Mesenchymal stem cell (in vitro differentiated cells and primary cell): ENCODE data around the gene GDPGP1.

Experiments used
- DNase-seq: peaks from one replicate; pipeline ENCODE4 v3.0.0-alpha.2; 2013
- H2AFZ ChIP-seq: one replicate; pipeline ENCODE4 v1.6.1; 2013; ENCODE audit warnings: low read depth, mild to moderate bottlenecking, control low read depth, inconsistent platforms, low read length, moderate library complexity
- H2AK5ac ChIP-seq: 2 replicates; pipeline ENCODE4 v1.6.1; 2013; ENCODE audit warnings: low read length, moderate library complexity, mild to moderate bottlenecking, inconsistent platforms; ENCODE audit not compliant: severe bottlenecking
- H2BK120ac ChIP-seq: one replicate; pipeline ENCODE4 v1.6.1; 2013; ENCODE audit warnings: low read depth, mild to moderate bottlenecking, inconsistent platforms, low read length, moderate library complexity
- H2BK12ac ChIP-seq, 2 experiments: one replicate each; pipeline ENCODE4 v1.6.1; 2013; ENCODE audit warnings: inconsistent platforms in 2 of 2, low read length in 2 of 2, mild to moderate bottlenecking in 2 of 2, moderate library complexity in 2 of 2, control low read depth in 1 of 2
- H2BK15ac ChIP-seq: one replicate; pipeline ENCODE4 v1.6.1; 2013; ENCODE audit warnings: mild to moderate bottlenecking, low read depth, inconsistent platforms; ENCODE audit not compliant: poor library complexity, severe bottlenecking
- H2BK5ac ChIP-seq: 2 replicates; pipeline ENCODE4 v1.6.1; 2013; ENCODE audit warnings: low read depth, mild to moderate bottlenecking, low read length, control low read depth, inconsistent platforms; ENCODE audit not compliant: poor library complexity, severe bottlenecking
- H3K14ac ChIP-seq, 2 experiments: one replicate each; pipeline ENCODE4 v1.6.1; 2013; ENCODE audit warnings: inconsistent platforms in 2 of 2, low read length in 2 of 2, control low read depth in 1 of 2, mild to moderate bottlenecking in 1 of 2, moderate library complexity in 1 of 2
- H3K18ac ChIP-seq, 2 experiments: one replicate each; pipeline ENCODE4 v1.6.1; 2013; ENCODE audit warnings: inconsistent platforms in 2 of 2, low read length in 2 of 2, control low read depth in 1 of 2, low read depth in 1 of 2, mild to moderate bottlenecking in 1 of 2
- H3K23ac ChIP-seq, 2 experiments: one replicate each; pipeline ENCODE4 v1.6.1; 2013; ENCODE audit warnings: inconsistent platforms in 2 of 2, low read length in 2 of 2, mild to moderate bottlenecking in 2 of 2, moderate library complexity in 2 of 2, control low read depth in 1 of 2
- H3K27ac ChIP-seq: 2 replicates; pipeline ENCODE4 v1.5.1; 2013; ENCODE audit warnings: mild to moderate bottlenecking, moderate library complexity, low read length, control low read depth, inconsistent platforms; ENCODE audit not compliant: poor library complexity, severe bottlenecking
- H3K27me3 ChIP-seq, 2 experiments: 2 replicates each; pipeline versions ENCODE4 v1.6.1 to v1.7.0; 2013; ENCODE audit warnings: low read length in 2 of 2, mild to moderate bottlenecking in 2 of 2, moderate library complexity in 2 of 2, control low read depth in 1 of 2, inconsistent platforms in 1 of 2; ENCODE audit not compliant: control insufficient read depth in 1 of 2, insufficient read depth in 1 of 2
- H3K36me3 ChIP-seq, 2 experiments: 2 replicates each; pipeline versions ENCODE4 v1.6.1 to v1.7.0; 2013; ENCODE audit warnings: low read length in 2 of 2, control low read depth in 1 of 2, inconsistent platforms in 1 of 2, low read depth in 1 of 2, mild to moderate bottlenecking in 1 of 2; ENCODE audit not compliant: insufficient read depth in 2 of 2, control insufficient read depth in 1 of 2
- H3K4ac ChIP-seq, 2 experiments: one replicate each; pipeline ENCODE4 v1.6.1; 2013; ENCODE audit warnings: inconsistent platforms in 2 of 2, low read length in 2 of 2, mild to moderate bottlenecking in 2 of 2, moderate library complexity in 2 of 2, control low read depth in 1 of 2, low read depth in 1 of 2
- H3K4me1 ChIP-seq: 2 replicates; pipeline ENCODE4 v1.6.1; 2013; ENCODE audit warnings: low read depth, low read length, control low read depth; ENCODE audit not compliant: control insufficient read depth, insufficient read depth
- H3K4me2 ChIP-seq: 2 replicates; pipeline ENCODE4 v1.6.1; 2013; ENCODE audit warnings: low read length, mild to moderate bottlenecking, inconsistent platforms; ENCODE audit not compliant: poor library complexity, severe bottlenecking
- H3K4me3 ChIP-seq, 2 experiments: 2 replicates each; pipeline versions ENCODE4 v1.5.1 to v1.7.0; 2013; ENCODE audit warnings: low read length in 2 of 2, mild to moderate bottlenecking in 2 of 2, control low read depth in 1 of 2, low read depth in 1 of 2; ENCODE audit not compliant: insufficient read depth in 1 of 2
- H3K79me1 ChIP-seq: replicated peaks from 2 replicates; pipeline ENCODE4 v1.6.1; 2013; ENCODE audit warnings: mild to moderate bottlenecking, control low read depth, low read length, inconsistent platforms; ENCODE audit not compliant: poor library complexity, severe bottlenecking
- H3K9ac ChIP-seq: 2 replicates; pipeline ENCODE4 v1.7.0; 2013; ENCODE audit warnings: mild to moderate bottlenecking, low read length, moderate library complexity
- H3K9me3 ChIP-seq: 2 replicates; pipeline ENCODE4 v1.7.0; 2013; ENCODE audit warnings: mild to moderate bottlenecking, low read length; ENCODE audit not compliant: control insufficient read depth
- H4K8ac ChIP-seq: one replicate; pipeline ENCODE4 v1.6.1; 2013; ENCODE audit warnings: inconsistent platforms, mild to moderate bottlenecking, low read length, moderate library complexity
- H4K91ac ChIP-seq: one replicate; pipeline ENCODE4 v1.6.1; 2013; ENCODE audit warnings: mild to moderate bottlenecking, low read length, inconsistent platforms
- WGBS: methylation state at CpG from one replicate; pipeline ENCODE4 v1.1.7; 2013; ENCODE audit warnings: mixed read lengths; 5-methylcytosine and 5-hydroxymethylcytosine counted together

Gene GDPGP1

GRCh38 chr15:90225047-90225446 lies 9.0 kb upstream of the GDPGP1 start:
- Histone ChIP-seq H3K27ac (no peak overlapping the region), H2AK5ac (no peak overlapping the region), H3K14ac (no peak overlapping the region), H3K18ac (no peak overlapping the region), H4K8ac (no peak overlapping the region), H3K4me1 (peaks cover 19% of the 10 kb centered on the region), H3K4ac (no peak overlapping the region), H3K9me3 (no peaks in the 10 kb centered on the region), H3K27me3 (no peaks in the 10 kb centered on the region), H4K91ac (peak overlapping the region; percentile 18), H3K4me3 (no peak overlapping the region), H2BK12ac (no peak overlapping the region), H2AFZ (no peak overlapping the region), H2BK5ac (no peak overlapping the region), H2BK15ac (no peak overlapping the region), H3K36me3 (peaks cover 63 to 69% of the 10 kb centered on the region in 2 experiments), H2BK120ac (no peak overlapping the region), H3K79me1 (peaks cover 16% of the 10 kb centered on the region), H3K23ac (no peak overlapping the region), H3K4me2 (no peak overlapping the region), H3K9ac (no peak overlapping the region)
- DNase-seq: no peak
- 96% methylated on average over 17 of the region's 17 CpGs for WGBS

GRCh38 chr15:90225504-90226234 lies 8.3 kb upstream of the GDPGP1 start:
- 90% methylated on average over 14 of the region's 18 CpGs for WGBS
- Histone ChIP-seq H3K36me3 (peaks cover 67 to 75% of the 10 kb centered on the region in 2 experiments), H3K4me3 (no peak overlapping the region), H4K8ac (no peak overlapping the region), H3K27me3 (no peaks in the 10 kb centered on the region), H3K23ac (no peak overlapping the region), H3K27ac (no peak overlapping the region), H3K4me2 (no peak overlapping the region), H2AFZ (no peak overlapping the region), H3K4ac (no peak overlapping the region), H2AK5ac (no peak overlapping the region), H4K91ac (no peak overlapping the region), H3K14ac (no peak overlapping the region), H2BK12ac (no peak overlapping the region), H3K79me1 (peaks cover 16% of the 10 kb centered on the region), H2BK5ac (no peak overlapping the region), H2BK15ac (no peak overlapping the region), H3K4me1 (peaks cover 19% of the 10 kb centered on the region), H3K18ac (no peak overlapping the region), H2BK120ac (no peak overlapping the region), H3K9me3 (no peaks in the 10 kb centered on the region), H3K9ac (no peak overlapping the region)
- DNase-seq: no peak

- Histone ChIP-seq H3K23ac (no peak overlapping the region), H3K9ac (no peak overlapping the region), H4K91ac (no peak overlapping the region), H2AFZ (no peak overlapping the region), H2BK5ac (no peak overlapping the region), H4K8ac (no peak overlapping the region), H3K4me2 (no peak overlapping the region), H2BK12ac (no peak overlapping the region), H3K27ac (no peak overlapping the region), H2BK15ac (no peak overlapping the region), H3K27me3 (no peaks in the 10 kb centered on the region), H3K4me1 (peaks cover 15% of the 10 kb centered on the region), H3K18ac (no peak overlapping the region), H3K36me3 (peaks cover 71 to 92% of the 10 kb centered on the region in 2 experiments), H2BK120ac (no peak overlapping the region), H3K14ac (no peak overlapping the region), H3K4me3 (no peak overlapping the region), H2AK5ac (no peak overlapping the region), H3K79me1 (peaks cover 20% of the 10 kb centered on the region), H3K9me3 (no peaks in the 10 kb centered on the region), H3K4ac (no peak overlapping the region)
- 95% methylated on average over 7 of the region's 7 CpGs for WGBS
- no peak for DNase-seq
Measured at GRCh38 chr15:90227336-90227735, 6.7 kb upstream of the GDPGP1 start.

GRCh38 chr15:90227816-90228772 lies 5.9 kb upstream of the GDPGP1 start:
- Histone ChIP-seq H3K27me3 (no peaks in the 10 kb centered on the region), H3K4me2 (no peak overlapping the region), H2BK15ac (no peak overlapping the region), H3K14ac (no peak overlapping the region), H3K18ac (no peak overlapping the region), H3K79me1 (peaks cover 20% of the 10 kb centered on the region), H4K91ac (no peak overlapping the region), H2AK5ac (no peak overlapping the region), H3K27ac (no peak overlapping the region), H3K9ac (no peak overlapping the region), H3K23ac (no peak overlapping the region), H3K4ac (no peak overlapping the region), H3K4me1 (peaks cover 15% of the 10 kb centered on the region), H3K9me3 (no peaks in the 10 kb centered on the region), H2BK5ac (no peak overlapping the region), H3K36me3 (peaks cover 71 to 89% of the 10 kb centered on the region in 2 experiments), H3K4me3 (no peak overlapping the region), H2BK120ac (no peak overlapping the region), H2BK12ac (no peak overlapping the region), H4K8ac (no peak overlapping the region), H2AFZ (no peak overlapping the region)
- DNase-seq: no peak
- 92% methylated on average over 38 of the region's 38 CpGs for WGBS
